Measurements from ENCODE around the gene PRKX.

GRCh38 chrX:3690140-3690539 lies 23.3 kb downstream of the PRKX start:
- TF ChIP-seq ZNF302 (tag by site-specific recombination; IDR thresholded peaks at IDR 0.05; ENCODE audit: low read depth) (no peak), ZBTB6 (tag by site-specific recombination; IDR thresholded peaks at IDR 0.05) (no peak), YY1 (tag by site-specific recombination; IDR thresholded peaks at IDR 0.05) (no peak), CTCF (tag by site-specific recombination; IDR thresholded peaks at IDR 0.05) (no peak), ZNF146 (tag by site-specific recombination; IDR thresholded peaks at IDR 0.05) (no peak), REST (tag by site-specific recombination; IDR thresholded peaks at IDR 0.05) (no peak), ZNF169 (tag by site-specific recombination; IDR thresholded peaks at IDR 0.05) (no peak), KLF16 (tag by site-specific recombination; IDR thresholded peaks at IDR 0.05) (no peak), ZNF654 (tag by site-specific recombination; IDR thresholded peaks at IDR 0.05; ENCODE audit: low read depth) (no peak), ZNF830 (tag by site-specific recombination; IDR thresholded peaks at IDR 0.05; ENCODE audit: low read depth) (no peak), ZNF292 (tag by site-specific recombination; IDR thresholded peaks at IDR 0.05; ENCODE audit: borderline replicate concordance, low read depth) (no peak), HOXA7 (CRISPR knock-in tag; IDR thresholded peaks at IDR 0.05; ENCODE audit: borderline replicate concordance) (no peak), ZSCAN5A (tag by site-specific recombination; IDR thresholded peaks at IDR 0.05) (no peak), ZEB2 (tag by site-specific recombination; IDR thresholded peaks at IDR 0.05) (no peak)
